Adrenal gland (tissue), 5 donors: Measurements from ENCODE around the gene ANXA7.

Experiments
- CTCF ChIP-seq, 6 experiments: fragments of 450-650 bp in 4 of 6; fragments of 200-600 bp in 2 of 6; sonication (generic) in 1 of 6; IDR thresholded peaks; 1 replicate in 5 of 6; 2 replicates in 1 of 6; pipeline versions ENCODE4 v1.5.1 to v1.8.0; 2016 to 2021; ENCODE audit warnings: antibody characterized with exemption in 6 of 6, mild to moderate bottlenecking in 2 of 6, moderate library complexity in 1 of 6
- POLR2A ChIP-seq, 2 donors: fragments of 450-650 bp; IDR thresholded peaks; one replicate each; pipeline ENCODE4 v1.6.1; 2017; ENCODE audit warnings: antibody characterized with exemption in 2 of 2, mild to moderate bottlenecking in 2 of 2, moderate library complexity in 1 of 2
- donor health status: DM: no; HTN: no; CAD: no.

GRCh38 chr10:73401636-73402035 is 12.2 kb downstream of the ANXA7 start:
- TF ChIP-seq CTCF (IDR thresholded peaks at IDR 0.05): no peak
- no peak for TF ChIP-seq POLR2A (IDR thresholded peaks at IDR 0.05)
